HG02642 (cell line): ENCODE data around the gene DYNLRB2.

Experiments
- ATAC-seq: cut with Tn5 transposase; IDR thresholded peaks from one replicate; pipeline ENCODE4 v1.9.1; 2021; ENCODE audit warnings: mild to moderate bottlenecking; ENCODE audit not compliant: unreplicated experiment, poor library complexity

DYNLRB2 gene

DNA sequence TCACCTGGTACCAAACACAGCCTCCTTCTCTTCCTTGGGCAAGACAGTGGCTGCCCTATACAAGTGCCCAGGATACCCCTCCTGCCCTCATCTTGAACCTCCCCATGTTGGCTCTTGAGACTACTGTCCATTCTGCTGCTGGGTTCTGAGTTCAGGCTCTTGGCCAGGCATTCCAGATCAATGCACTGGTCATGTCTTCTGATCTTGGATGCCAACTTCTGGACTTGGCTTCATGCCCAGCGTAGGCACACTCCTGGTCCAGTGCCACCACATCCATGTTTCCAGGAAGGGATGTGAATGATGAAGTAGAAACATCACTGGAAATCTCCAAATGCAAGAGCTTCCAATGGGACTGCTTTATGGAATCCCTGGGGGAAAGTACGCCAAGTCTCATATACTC, 51.5 kb downstream of the DYNLRB2 start:
- ATAC-seq, result no peak

DNA sequence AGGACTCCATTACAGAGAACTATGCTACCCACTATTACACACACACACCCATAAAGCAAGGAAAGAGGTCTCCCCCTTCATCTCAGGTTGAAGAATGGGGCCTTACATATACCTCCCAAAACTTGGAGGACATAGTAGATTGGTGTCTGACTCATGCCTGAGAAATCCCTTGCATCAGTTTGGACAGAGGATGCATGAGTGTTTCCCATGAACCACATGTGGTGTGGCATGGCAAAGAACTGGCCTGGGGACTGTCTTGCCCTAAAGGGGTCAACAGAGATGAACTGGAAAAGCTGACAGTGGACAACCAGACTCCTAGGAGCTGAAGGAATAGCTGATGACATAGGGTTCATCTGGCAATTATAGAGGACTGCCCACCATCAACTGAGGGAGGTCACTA, 54.0 kb downstream of the DYNLRB2 start:
- no peak for ATAC-seq

DNA sequence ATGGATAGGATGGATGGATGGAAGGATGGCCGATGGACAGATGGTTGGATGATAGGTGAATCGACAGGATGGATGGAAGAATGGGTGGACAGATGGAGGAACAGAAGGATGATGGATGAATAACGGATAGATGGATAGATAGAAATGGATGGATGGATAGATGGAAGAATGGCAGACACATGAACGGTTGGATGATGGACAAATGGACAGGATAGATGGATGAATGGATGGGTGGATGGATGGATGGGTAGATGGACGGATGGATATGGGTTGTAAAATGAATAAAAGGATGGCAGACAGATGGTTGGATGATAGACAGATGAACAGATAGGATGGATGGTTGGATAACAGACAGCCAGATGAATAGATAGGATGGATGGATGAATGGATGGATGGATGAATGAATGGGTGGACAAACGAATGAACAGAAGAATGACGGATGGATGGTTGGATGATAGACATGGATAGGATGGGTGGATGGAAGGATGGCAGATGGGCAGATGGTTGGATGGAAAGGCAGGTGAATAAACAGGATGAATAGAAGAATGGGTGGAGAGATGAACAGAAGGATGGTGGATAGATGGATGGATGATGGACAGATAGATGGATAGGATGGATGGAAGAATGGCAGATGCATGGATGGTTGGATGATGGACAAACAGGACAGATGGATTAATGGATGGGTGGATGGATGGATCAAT, 55.9 kb downstream of the DYNLRB2 start:
- ATAC-seq, result no peak

- no peak for ATAC-seq
These were observed 58.7 kb downstream of the DYNLRB2 start for GRCh38 chr16:80599466-80599865.
